HG02943 (cell line): ENCODE data around the gene OR1D5.
"Not testable (repeated sequence)": the region's sequence is repeated elsewhere in the genome, so short reads cannot be mapped to it uniquely, and the experiment has no call there.

Experiments used
- ATAC-seq: cut with Tn5 transposase; IDR thresholded peaks from one replicate; pipeline ENCODE4 v1.9.1; 2021; ENCODE audit warnings: mild to moderate bottlenecking, low read depth, moderate library complexity; ENCODE audit not compliant: unreplicated experiment

OR1D5 gene

DNA sequence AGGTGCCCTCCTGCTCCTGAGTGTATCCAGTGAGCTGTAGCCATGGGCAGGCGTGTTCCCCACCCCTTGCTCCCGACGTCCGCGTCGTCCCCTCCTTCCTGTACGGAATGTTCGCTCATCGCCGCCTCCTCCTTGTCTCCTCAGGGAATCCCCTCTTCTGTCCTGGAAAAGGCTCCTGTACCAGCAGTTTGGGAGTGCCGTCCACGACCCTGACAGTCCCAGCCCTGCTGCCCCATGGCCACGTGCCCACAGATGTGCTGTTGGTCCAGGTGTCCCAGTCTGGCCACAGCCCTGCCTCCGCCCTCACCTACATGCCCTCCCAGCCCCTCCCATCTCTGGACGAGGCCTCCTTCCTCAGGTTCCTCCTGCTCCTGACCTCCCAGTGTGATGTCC is 30.2 kb downstream of the OR1D5 start:
- ATAC-seq = no peak

GRCh38 chr17:3032258-3033247 is 30.9 kb downstream of the OR1D5 start:
- no peak for ATAC-seq

DNA sequence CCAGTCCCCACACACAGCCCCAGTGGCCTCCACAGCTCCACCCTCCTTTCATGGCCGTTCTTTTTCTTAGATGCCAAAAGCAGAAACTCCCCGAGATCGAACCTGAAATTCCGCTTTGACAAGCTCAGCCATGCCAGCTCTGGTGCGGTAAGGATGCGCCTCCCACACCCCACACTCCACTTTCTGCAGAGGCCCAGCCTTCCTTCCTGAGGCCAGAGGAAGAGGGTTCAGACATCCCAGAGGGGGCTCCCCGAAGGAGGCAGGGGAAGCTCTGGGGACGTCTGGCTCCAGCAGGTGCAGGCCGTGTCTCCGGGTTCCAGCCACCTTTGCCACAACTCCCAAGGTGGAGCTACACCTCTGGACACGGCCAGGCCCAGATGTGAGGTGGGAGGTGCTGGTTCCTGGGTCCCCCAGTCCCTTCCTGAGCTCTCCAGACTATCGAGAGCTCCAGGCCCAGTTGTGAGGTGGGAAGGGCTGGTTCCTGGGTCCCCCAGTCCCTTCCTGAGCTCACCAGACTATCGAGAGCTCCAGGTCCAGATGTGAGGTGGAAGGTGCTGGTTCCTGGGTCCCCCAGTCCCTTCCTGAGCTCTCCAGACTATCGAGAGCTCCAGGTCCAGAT is 32.4 kb downstream of the OR1D5 start:
- ATAC-seq = not testable (repeated sequence)

- ATAC-seq = no peak
Measured at GRCh38 chr17:3030096-3030495, 33.3 kb downstream of the OR1D5 start.

DNA sequence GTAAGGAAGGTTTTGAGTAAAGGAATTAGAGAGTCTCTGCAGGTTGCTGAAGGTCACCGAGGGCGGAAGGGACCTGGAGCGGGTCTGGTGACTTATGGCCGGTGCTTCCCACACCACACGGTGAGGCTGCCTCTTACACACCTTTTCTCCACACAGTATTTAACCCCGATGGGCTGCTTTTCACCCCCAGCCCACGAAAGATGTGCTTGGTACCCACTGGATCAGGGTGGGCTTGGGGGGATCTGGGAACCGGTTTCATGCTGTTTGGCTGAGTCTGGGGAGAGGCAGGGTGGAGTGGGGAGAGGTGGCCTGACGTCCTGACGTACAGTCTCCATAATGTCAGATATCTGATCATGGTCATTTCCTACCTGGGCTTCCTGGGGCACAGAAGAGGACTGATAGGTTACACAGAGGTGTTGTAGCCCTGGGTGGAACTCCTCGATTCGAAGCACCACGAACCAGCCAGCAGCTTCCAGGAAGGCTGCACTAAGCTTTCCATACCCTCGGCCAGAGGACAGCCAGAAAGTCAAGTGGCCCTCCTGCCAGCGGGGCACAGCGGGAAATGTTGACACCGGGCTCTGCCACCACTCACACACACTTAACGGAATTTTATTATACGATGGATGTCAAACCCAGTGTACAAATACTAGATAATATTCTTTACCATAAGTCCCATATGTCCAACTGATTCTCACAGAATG is 34.0 kb downstream of the OR1D5 start:
- ATAC-seq = no peak

GRCh38 chr17:3027786-3028532 is 35.4 kb downstream of the OR1D5 start:
- no peak for ATAC-seq

DNA sequence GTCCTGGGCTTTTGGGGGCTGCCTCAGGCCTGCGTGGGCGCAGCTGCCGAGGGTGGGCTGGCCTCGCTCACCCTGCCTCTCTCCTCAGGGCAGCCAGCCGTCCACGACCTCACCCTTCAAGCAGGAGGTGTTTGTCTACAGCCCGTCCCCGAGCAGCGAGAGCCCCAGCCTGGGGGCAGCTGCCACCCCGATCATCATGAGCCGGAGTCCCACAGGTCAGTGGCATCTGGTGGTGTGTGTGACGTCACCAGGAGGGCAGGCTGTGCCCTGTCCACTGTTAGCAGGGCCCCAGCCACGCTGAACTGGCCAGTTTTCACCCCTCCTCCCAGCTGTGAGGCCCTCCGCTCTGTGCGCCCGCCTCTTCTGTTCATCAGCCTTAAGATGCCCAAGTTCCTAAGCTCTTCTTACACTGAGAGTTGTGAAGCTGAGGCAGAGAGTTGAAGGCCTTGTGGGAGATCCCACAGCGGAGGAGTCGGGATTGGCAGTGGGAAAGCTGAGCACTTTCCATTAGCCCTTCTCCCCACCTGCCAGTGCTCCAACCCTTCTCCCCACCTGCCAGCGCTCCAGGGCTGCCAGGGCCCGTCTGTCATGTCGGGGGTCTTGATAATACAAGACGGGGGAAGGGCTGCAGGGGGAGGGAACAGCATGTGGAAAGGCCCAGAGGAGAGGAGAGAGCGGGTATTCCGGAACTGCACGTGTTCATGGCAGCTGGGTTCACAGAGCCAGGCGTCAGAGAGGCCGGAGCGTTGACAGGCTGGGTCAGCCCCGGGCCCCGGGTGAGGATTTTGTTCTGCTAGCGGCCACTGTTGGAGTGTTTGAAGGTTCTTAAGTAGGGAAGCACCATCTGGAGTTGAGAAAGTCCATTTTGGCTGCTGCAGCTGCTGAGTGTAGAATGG is 36.3 kb downstream of the OR1D5 start:
- no peak for ATAC-seq

DNA sequence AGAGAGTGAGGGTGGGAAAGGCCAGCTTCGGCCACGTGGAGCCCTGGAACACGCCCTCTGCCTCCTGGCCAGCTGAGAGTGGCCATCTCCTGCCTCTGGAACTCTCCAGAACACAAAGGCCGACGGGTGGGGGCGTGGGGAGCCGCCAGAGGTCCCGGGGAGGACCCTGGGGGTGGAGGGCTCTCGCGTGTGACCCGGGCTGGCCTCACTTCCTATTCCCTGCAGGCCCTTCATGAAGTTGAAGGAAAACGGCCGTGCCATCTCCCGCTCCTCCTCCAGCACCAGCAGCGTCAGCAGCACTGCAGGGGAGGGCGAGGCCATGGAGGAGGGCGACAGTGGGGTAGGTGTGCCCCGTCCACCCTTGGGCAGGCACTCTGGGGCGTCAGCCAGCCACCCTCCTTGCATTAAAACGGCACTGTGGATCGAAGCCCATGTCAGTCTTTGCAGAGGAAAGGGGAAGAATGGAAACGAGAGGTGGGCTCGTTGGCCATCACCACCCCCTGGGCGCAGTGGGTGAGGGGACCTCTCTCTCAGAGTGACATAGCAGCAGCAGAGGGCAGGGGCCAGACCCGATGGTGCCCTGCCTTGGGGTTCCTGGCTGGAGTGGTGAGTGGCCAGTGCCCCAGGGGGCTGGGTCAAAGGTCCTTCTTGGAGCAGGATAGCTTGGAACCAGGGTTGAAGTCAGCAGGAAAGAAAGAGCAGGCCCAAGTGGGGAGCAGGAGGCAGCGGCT is 37.1 kb downstream of the OR1D5 start:
- no peak for ATAC-seq

DNA sequence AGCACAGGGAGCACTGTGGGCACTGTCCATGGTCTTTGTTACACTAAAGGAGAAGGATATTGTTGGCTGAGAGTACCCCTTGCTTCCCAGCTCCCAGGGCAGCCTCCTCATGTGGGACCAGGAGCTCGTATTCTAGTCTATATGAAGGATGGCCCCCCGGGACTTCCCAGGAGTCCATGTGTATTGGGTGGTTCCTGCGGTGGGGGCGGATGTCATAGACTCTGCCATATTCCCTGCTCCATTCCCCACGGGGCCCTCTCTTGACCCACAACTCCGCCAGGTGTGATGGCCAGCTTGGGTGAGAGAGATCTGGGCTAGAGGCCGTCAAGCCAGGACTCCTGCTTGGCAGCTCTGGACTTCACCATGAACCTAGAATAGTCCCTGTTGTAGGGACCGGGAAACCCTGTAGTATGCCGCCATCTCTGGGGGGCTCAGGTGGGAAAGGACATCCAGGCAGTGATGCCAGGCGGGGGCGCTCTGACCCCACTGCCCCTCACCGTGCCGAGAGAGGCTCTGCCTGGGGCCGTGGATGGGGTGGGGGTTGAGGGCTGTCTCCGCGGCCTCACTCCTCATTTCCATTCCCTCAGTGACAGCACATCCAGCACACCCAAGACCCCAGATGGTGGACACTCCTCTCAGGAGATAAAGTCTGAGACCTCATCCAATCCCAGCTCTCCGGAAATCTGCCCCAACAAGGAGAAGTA is 37.8 kb downstream of the OR1D5 start:
- ATAC-seq = no peak

DNA sequence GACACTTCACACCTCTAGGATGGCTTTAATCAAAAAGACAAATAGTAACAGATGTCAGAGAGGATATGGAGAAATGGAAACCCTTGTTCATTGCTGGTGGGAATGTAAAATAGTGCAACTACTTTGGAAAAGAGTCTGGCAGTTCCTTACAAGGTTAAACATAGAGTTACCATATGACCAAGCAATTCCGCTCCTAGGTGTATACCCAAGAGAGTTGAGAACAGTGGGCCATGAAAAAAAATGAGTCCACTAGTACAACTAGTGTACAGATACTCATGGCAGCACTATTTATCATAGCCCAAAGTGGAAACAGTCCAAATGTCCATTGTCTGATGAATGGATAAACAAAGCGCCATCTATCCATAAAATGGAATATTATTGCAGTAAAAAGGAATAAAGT is 39.1 kb downstream of the OR1D5 start:
- no peak for ATAC-seq

GRCh38 chr17:3022197-3022596 is 41.2 kb downstream of the OR1D5 start:
- no peak for ATAC-seq

- no peak for ATAC-seq
Measured at GRCh38 chr17:3020381-3020780, 43.0 kb downstream of the OR1D5 start.

DNA sequence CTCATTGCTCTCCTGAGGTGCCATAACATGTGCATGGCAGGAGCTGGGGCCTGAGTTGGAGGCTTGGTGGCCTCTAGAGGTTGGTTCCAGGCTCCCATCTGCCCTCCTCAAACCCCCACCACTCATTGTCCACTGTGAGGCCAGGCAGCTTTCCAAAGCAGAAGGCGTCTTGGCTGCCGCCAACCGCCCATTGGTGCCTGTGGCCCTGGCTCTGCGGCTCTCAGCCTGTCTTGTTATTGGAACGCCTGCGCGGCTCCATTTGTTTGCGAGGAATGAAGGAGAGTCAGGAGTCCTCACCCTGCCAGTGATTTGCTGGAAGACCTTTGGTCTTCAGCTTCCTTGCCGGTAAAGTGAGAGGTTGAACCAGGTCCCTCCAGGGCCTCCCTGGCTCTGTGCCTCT is 43.6 kb downstream of the OR1D5 start:
- ATAC-seq = no peak

GRCh38 chr17:3017936-3018335 is 45.5 kb downstream of the OR1D5 start:
- no peak for ATAC-seq

GRCh38 chr17:3015890-3016289 is 47.5 kb downstream of the OR1D5 start:
- ATAC-seq = no peak

DNA sequence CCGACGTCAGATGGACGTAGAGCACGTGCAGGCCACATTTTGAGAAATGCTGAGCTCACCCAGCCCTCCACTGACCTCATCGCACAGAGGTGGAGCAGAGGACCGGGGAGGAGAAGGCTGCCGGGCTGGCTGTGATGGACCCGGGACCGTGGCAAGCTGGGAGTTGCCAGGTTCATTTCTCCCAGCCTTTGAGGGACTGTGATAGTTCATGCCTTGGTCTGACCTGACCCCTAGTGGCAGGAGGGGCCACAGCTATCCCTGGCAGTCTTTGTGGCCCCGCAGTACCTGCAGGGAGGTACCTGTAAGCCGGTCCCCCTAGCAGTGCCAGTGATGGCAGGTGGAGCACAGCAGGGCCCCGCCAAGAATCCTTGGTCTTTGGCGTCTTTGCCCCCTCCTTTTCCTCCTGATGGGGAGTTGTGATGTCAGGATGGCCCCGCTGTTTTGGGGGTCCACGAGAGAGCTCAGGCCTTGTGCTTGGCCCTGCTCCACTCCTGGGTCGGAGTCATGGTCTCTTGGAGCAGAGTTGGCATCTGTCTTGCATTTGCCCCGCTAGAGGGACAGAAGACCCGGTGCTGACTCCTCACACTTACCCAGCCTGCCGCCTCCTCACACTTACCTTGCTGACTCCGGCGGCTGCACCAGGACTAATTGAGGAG is 50.4 kb downstream of the OR1D5 start:
- no peak for ATAC-seq
